IgD-negative memory B cell (primary cell): ENCODE results near the gene QRICH1. TPM values are rescaled to one million over a fixed set of nuclear protein-coding genes. Genes with fewer than 3 reads are reported as not detected.

Experiments
- H3K27ac Mint-ChIP-seq, 3 donors: one replicate each; pipeline ENCODE4 v1.8.0; 2020 to 2022; ENCODE audit warnings: mild to moderate bottlenecking in 3 of 3, mixed read lengths in 3 of 3, moderate library complexity in 1 of 3
- H3K27me3 Mint-ChIP-seq: one replicate; pipeline ENCODE4 v1.8.0; 2021; ENCODE audit warnings: mixed read lengths
- H3K36me3 Mint-ChIP-seq: one replicate; pipeline ENCODE4 v1.8.0; 2020; ENCODE audit warnings: mild to moderate bottlenecking, mixed read lengths
- H3K4me1 Mint-ChIP-seq, 3 donors: one replicate each; pipeline ENCODE4 v1.8.0; 2020 to 2022; ENCODE audit warnings: mixed read lengths in 3 of 3, mild to moderate bottlenecking in 1 of 3
- H3K4me3 Mint-ChIP-seq, 4 donors: one replicate each; pipeline ENCODE4 v1.8.0; 2020 to 2022; ENCODE audit warnings: mild to moderate bottlenecking in 4 of 4, mixed read lengths in 4 of 4, moderate library complexity in 3 of 4
- H3K9me3 Mint-ChIP-seq, 3 donors: one replicate each; pipeline ENCODE4 v1.8.0; 2020 to 2021; ENCODE audit warnings: mixed read lengths in 3 of 3, mild to moderate bottlenecking in 1 of 3
- polyA plus RNA-seq: library from polyadenylated mRNA; unstranded; fragments of 300-500 nt; fragmentation: Illumina TruSeq; gene quantifications from one replicate; pipeline ENCODE4 v1.2.3, GENCODE V29; 2021

Gene QRICH1
- polyA plus RNA-seq, 1 donor from 2014 or later: 23.6 TPM

DNA sequence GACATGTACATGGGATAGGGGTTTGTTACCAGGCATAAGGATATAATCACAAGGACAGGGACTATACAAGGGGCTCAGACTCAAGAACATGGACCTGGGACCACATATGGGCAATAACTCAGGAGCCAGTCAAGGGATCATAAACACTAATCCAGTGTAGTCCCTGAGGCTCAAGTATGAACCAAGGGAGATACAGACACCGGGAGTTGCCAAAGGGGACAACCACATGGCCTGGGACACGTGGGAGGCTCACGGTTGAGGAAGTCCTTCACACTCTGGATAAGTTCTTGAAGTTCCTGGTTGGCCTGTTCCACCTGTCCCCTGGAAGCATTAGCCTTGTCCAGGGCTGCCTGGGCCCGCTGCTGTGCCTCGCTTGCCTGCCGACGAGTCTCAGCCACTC is 28.6 kb upstream of the QRICH1 start:
- H3K9me3 Mint-ChIP-seq: no peaks in the 10 kb centered on the region
- peaks cover 0 to 6% (median 5%) of the 10 kb centered on the region in 3 donors for H3K4me1 Mint-ChIP-seq
- no peaks in the 10 kb centered on the region for H3K27me3 Mint-ChIP-seq
- peaks cover 1% of the 10 kb centered on the region for H3K36me3 Mint-ChIP-seq
- peak overlapping the region in 2 of 4 donors; percentile 85 to 91 for H3K4me3 Mint-ChIP-seq
- peak overlapping the region in 2 of 3 donors; percentile 79 to 95 for H3K27ac Mint-ChIP-seq

DNA sequence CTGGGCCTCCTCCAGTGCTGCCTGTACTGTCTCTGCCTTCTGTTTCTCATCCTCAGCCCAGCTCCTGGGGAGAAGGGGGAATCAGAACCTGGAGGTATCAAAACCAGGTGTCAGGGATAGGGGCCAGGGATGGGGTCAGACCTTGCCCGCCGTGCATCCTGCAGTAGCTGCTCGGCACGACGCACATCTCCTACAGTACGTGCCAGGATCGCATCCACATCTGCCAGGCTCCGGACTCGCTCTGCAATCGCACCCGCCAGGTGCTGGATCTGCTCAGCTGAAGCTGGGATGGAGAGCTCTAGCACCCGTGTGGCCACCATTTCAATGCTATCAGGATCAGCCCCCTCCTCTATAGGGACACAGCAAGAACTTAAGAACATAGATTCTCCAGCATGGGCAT is 28.2 kb upstream of the QRICH1 start:
- Mint-ChIP-seq H3K9me3 (no peaks in the 10 kb centered on the region), H3K4me3 (peak overlapping the region in 3 of 4 donors; percentile 34 to 91 (median 85)), H3K27ac (peak overlapping the region; percentile 14 to 95 (median 79)), H3K4me1 (peaks cover 0 to 6% (median 5%) of the 10 kb centered on the region in 3 donors), H3K27me3 (no peaks in the 10 kb centered on the region), H3K36me3 (peaks cover 1% of the 10 kb centered on the region)

DNA sequence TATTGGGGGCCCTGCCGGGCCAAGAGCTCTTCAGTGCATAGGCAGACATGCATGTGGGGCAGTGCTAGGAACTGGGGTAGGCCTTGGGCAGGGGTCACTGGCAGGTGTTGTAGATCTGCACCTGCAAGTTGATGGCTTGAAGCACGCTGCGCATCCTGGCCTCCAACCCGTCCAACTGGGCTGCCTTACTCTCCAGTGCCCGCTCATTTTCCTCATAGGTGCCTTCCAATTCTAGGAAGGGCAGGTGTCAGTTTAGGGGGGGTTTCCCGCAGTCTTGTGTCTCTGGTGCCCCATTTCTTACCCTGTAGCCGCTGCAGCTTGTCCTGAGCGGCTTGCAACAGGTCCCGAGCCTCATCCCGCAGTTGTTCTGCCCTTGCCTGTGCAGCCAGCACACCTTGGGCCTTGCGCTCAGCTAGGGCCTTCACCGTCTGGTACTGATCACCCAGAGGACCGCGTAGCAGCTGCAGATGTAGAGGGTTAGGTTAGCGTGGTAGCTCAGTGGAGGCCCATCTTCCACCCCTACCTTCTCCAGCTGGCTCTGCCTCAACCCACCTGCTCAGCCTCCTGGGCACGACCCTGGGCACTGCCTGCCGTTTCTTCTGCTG is 27.4 kb upstream of the QRICH1 start:
- peak overlapping the region; percentile 84 to 95 (median 91) for H3K4me3 Mint-ChIP-seq
- peaks cover 0 to 6% (median 5%) of the 10 kb centered on the region in 3 donors for H3K4me1 Mint-ChIP-seq
- no peaks in the 10 kb centered on the region for H3K27me3 Mint-ChIP-seq
- no peaks in the 10 kb centered on the region for H3K9me3 Mint-ChIP-seq
- peak overlapping the region; percentile 79 to 95 (median 94) for H3K27ac Mint-ChIP-seq
- peaks cover 4% of the 10 kb centered on the region for H3K36me3 Mint-ChIP-seq

DNA sequence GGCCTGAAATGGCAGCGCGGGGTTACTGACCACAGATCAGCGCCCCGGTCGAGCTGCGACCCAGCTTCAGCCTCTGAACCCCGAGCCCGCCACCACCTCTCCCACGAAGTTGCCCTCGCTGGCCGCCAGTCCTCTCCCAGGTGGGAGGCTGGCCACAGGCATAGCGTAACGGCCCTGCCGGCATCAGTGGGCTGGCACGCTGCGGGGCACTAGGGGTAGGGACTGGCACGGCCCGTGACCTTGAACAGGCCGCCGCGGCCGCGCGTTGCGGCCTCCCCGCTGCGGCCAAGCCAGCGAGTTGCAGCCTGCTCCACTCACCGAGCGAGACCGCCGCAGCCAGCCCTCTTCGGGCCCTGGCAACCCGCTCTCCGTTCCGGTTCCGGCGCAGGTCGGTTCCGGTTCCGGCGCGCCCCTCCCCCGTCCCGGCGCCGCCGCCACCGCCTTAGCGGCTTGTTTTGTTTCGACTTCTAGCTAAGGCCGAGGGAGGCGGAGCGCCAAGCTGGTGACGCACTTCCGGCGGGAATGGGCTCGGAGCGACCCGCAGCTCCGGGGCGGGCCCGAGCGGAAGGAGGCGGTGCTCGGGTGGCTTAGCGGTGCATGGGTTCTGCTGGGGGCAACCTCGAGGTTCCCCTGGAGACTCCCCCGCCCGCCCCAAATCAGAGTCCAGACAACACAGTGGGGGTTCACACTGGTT is 26.7 kb upstream of the QRICH1 start, which contains the start of gene USP19:
Gene USP19 (minus strand): TSS at position 386 of the 694 bp plus-strand sequence. CDS start 1,678 bp downstream, outside the sequence.
- H3K4me1 Mint-ChIP-seq: peaks cover 0 to 6% (median 5%) of the 10 kb centered on the region in 3 donors
- H3K36me3 Mint-ChIP-seq: peaks cover 4% of the 10 kb centered on the region
- peak within 1 kb of the TSS; percentile 79 to 95 (median 94) for H3K27ac Mint-ChIP-seq
- no peaks in the 10 kb centered on the region for H3K9me3 Mint-ChIP-seq
- H3K27me3 Mint-ChIP-seq: no peaks in the 10 kb centered on the region
- H3K4me3 Mint-ChIP-seq: peak within 1 kb of the TSS; percentile 84 to 95 (median 91)

DNA sequence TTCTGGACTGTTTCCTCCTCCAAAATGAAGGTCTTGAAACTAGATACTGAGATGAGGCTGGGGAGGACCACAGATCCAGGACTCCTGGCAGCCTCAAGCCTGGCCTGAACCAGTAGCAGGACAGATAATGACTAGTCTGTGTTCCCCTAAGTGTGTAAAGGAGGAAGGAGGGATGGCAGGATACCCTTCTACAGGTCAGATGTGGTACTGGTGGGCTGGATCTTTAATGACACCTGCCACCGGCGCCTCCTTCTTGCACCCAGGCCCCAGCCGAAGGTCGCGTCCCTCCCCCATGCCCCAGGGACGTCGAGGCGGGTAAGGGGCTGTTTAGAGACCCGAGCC is 26.2 kb upstream of the QRICH1 start:
- peaks cover 4% of the 10 kb centered on the region for H3K36me3 Mint-ChIP-seq

DNA sequence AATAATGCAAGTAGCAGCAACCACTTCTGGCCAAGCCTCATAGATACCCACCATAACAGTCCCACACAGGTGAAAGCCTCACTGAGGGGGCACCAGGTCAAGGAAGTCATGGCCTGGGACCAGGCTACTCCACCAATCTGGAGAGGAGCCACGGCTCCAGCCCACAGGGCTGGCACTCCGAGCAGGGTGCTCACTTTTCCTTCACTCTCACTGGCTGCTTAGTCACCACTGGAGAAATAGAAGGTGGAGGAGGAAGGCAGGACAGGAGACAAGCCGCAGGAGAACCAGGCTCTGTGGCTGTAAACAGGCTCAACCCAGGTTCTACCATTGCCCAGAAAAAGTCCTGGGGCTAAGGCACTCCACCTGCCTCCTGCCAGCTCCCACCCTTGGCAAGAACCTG is 25.6 kb upstream of the QRICH1 start:
- H3K36me3 Mint-ChIP-seq: peaks cover 3% of the 10 kb centered on the region
- no peaks in the 10 kb centered on the region for H3K9me3 Mint-ChIP-seq
- H3K4me3 Mint-ChIP-seq: peak overlapping the region; percentile 84 to 95 (median 91)
- peaks cover 0 to 5% (median 5%) of the 10 kb centered on the region in 3 donors for H3K4me1 Mint-ChIP-seq
- H3K27ac Mint-ChIP-seq: no peak overlapping the region
- H3K27me3 Mint-ChIP-seq: no peaks in the 10 kb centered on the region

More for the DNA sequence above, 26.2 kb upstream of the QRICH1 start:
- Mint-ChIP-seq H3K4me1 (peaks cover 0 to 6% (median 5%) of the 10 kb centered on the region in 3 donors), H3K4me3 (peak overlapping the region; percentile 84 to 95 (median 91)), H3K9me3 (no peaks in the 10 kb centered on the region), H3K27me3 (no peaks in the 10 kb centered on the region), H3K27ac (peak overlapping the region; percentile 79 to 95 (median 94))

DNA sequence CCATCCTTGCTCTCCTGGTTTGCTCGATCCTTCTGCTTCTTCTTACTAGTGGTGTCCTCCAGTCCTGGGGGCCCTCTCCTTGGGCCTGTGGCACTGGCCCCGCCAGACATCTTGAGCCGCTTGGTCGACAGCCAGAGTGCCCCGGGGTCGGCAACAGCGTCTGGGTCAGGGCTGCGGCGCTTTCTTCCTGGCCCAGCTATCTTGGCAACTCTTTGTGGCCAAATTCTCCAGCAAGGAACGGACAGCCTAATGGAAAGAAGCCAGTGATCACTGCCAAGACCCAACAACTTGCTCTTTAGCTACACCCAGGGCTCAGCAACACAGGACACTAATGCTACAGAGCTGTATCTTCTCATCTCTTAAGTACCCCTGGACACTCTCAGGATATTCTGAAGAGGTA is 25.2 kb upstream of the QRICH1 start:
- Mint-ChIP-seq H3K4me1 (peaks cover 0 to 5% (median 5%) of the 10 kb centered on the region in 3 donors), H3K9me3 (no peaks in the 10 kb centered on the region), H3K27me3 (no peaks in the 10 kb centered on the region), H3K4me3 (peak overlapping the region in 3 of 4 donors; percentile 50 to 95 (median 78)), H3K27ac (peak overlapping the region in 1 of 3 donors; percentile 9), H3K36me3 (peaks cover 3% of the 10 kb centered on the region)

DNA sequence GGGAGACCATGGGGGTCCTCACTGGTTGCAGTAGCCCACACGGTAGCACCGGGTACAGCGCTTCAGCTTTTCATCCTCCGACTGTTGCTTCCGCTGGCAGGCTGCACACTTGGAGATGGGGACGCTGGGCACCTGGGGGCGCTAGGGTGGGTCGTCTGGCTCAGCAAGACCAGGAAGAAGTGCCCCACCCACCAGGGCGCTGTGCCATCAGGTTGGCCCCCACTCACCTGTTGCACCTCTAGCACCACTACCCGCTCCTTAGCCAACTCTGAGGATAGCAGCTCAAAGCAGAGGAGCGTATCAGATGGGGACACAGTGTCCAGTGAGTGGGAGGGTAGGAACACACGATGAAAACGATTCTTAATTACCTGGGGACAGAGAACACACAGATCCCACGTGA is 18.4 kb upstream of the QRICH1 start:
- no peak overlapping the region for H3K4me3 Mint-ChIP-seq
- H3K27ac Mint-ChIP-seq: no peak overlapping the region
- no peaks in the 10 kb centered on the region for H3K27me3 Mint-ChIP-seq
- H3K36me3 Mint-ChIP-seq: peaks cover 6% of the 10 kb centered on the region
- H3K4me1 Mint-ChIP-seq: no peaks in the 10 kb centered on the region
- no peaks in the 10 kb centered on the region for H3K9me3 Mint-ChIP-seq

DNA sequence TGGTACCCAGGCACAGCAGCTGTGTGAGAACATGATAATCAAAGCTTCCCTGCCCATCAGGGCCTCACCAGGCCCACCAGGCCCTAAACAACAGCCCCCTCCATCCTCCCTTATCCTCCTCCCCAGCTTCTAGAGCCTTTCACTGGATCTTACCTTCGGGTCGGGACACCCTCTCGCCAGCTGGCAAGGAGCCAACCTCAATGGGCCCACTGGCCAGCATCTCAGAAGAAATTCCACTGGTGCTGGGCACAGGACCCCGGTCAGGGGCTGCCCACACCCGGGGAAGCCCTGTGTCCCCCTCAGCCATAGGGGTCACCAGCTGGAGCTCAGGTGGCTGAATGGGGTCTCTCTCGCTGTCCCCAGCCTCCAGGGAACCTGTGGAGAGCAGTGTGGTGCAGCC is 17.5 kb upstream of the QRICH1 start:
- Mint-ChIP-seq H3K4me1 (no peaks in the 10 kb centered on the region), H3K9me3 (no peaks in the 10 kb centered on the region), H3K27ac (peak overlapping the region in 1 of 3 donors; percentile 53), H3K27me3 (no peaks in the 10 kb centered on the region), H3K4me3 (peak overlapping the region in 1 of 4 donors; percentile 3), H3K36me3 (peaks cover 4% of the 10 kb centered on the region)

DNA sequence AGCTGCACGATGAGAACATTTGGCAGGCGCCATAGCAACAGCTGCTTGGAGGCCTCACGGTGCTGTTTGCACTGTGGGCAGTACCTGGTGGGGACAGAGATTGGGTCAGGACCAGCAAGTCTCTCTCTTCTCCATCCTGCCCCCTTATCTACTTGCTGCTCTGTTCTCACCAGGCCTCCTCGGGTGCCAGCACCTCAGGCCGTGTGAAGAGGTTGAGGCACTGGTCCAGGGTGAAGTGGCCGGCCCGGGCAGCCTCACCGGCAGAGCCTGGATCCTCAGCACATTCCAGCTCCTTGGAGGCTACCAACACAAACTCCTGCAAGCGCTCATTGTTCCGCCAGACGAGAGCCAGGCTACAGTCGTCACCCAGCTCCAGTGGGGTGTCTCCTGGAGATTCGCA is 16.9 kb upstream of the QRICH1 start:
- H3K27ac Mint-ChIP-seq: no peak overlapping the region
- H3K36me3 Mint-ChIP-seq: peaks cover 4% of the 10 kb centered on the region
- no peaks in the 10 kb centered on the region for H3K27me3 Mint-ChIP-seq
- H3K4me3 Mint-ChIP-seq: no peak overlapping the region
- peaks cover 0 to under 1% (median under 1%) of the 10 kb centered on the region in 3 donors for H3K4me1 Mint-ChIP-seq
- no peaks in the 10 kb centered on the region for H3K9me3 Mint-ChIP-seq

DNA sequence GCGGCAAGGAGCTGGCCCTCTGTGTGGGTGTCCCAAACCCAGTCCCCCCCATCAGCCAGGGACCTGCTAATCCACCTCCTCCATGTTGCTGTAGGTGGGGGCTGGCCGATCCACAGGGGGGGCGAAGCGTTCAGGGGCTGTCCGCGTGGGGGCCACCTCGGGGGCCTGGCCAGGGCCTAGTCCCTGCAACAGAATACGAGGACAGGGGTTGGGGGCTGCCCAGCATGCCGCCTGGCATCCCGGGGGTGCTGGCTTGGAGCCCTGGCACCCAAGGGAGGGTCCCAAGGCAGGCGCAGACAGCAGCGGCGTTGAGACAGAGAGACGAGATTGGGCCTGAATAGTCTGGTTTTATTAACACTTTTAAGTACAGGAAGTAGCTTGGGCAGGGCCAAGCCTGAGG is 14.5 kb upstream of the QRICH1 start:
- H3K4me3 Mint-ChIP-seq: no peak overlapping the region
- H3K36me3 Mint-ChIP-seq: peaks cover 7% of the 10 kb centered on the region
- no peaks in the 10 kb centered on the region for H3K9me3 Mint-ChIP-seq
- no peak overlapping the region for H3K27ac Mint-ChIP-seq
- peaks cover 9 to 18% (median 10%) of the 10 kb centered on the region in 3 donors for H3K4me1 Mint-ChIP-seq
- H3K27me3 Mint-ChIP-seq: no peaks in the 10 kb centered on the region

DNA sequence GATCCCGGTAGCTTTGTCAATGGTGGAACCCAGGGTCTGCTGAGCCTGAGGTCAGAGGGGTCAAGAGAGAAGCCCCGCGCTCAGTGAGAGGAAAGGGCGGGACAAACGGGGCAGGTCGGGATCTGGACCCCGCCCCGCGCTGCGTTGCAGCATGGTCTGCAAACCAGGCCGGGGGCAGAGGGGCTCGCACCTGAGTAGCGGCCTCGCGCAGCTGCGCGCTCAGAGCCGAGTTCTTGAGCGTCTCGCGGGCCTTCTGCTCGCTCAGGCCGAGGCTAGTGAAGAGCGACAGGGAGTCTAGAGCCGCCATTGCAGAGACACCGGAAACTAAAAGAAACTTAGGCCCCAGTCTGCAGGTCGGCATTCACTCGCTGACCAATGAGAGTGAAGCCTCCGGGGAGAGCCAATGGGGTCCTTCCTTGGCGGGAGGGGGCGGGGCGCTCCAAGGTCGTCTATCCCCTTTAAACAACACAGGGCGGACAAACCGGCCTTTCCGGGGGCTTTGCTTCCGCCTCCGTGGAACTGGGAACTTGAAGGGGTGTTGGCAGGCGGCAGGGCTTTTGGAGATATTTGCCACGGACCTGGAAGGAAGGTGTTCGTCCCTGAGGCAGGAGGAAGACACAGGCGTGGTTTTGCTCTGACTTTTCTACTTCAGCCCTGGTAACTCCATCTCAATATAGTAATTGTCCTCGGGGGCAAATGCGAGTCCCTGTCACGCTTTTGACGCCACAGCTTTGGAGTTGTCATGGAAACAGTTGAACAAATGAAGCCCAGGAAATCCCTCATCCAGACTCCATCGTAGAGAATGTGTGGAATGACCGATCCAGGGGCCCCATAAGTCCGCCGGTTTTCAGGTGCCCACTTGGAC is 10.8 kb upstream of the QRICH1 start, which contains the start of gene QARS1:
Gene QARS1 (minus strand): TSS at position 331 of the 865 bp plus-strand sequence. CDS start 24 bp downstream, at position 307.
- peak within 1 kb of the TSS; percentile 97 to 100 (median 98) for H3K4me3 Mint-ChIP-seq
- peak within 1 kb of the TSS; percentile 93 to 100 (median 98) for H3K27ac Mint-ChIP-seq
- H3K27me3 Mint-ChIP-seq: no peaks in the 10 kb centered on the region
- no peaks in the 10 kb centered on the region for H3K9me3 Mint-ChIP-seq
- peaks cover 10 to 20% (median 13%) of the 10 kb centered on the region in 3 donors for H3K4me1 Mint-ChIP-seq
- H3K36me3 Mint-ChIP-seq: peaks cover 14% of the 10 kb centered on the region

DNA sequence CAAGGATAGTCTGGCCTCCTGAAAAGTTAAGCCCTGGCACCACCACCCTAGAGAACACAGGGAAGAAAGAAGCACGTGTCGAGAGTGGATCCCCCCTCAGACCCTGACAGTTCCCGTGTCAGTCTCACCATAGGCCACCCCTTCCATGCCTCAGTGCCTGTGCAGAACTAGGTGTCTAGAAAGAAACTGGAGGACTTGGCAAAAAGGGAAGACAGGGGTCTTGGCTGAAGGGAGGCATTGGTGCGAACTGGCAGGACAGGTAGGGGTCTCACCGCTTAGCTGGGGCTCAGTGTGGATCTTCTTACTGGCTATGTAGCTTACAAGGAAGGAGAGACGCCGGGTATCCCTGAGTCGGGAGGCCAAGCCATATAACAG is 10.2 kb upstream of the QRICH1 start:
- Mint-ChIP-seq H3K4me1 (peaks cover 10 to 20% (median 13%) of the 10 kb centered on the region in 3 donors), H3K27ac (peak overlapping the region; percentile 93 to 100 (median 98)), H3K36me3 (peaks cover 12% of the 10 kb centered on the region), H3K27me3 (no peaks in the 10 kb centered on the region), H3K4me3 (peak overlapping the region; percentile 97 to 100 (median 98)), H3K9me3 (no peaks in the 10 kb centered on the region)

DNA sequence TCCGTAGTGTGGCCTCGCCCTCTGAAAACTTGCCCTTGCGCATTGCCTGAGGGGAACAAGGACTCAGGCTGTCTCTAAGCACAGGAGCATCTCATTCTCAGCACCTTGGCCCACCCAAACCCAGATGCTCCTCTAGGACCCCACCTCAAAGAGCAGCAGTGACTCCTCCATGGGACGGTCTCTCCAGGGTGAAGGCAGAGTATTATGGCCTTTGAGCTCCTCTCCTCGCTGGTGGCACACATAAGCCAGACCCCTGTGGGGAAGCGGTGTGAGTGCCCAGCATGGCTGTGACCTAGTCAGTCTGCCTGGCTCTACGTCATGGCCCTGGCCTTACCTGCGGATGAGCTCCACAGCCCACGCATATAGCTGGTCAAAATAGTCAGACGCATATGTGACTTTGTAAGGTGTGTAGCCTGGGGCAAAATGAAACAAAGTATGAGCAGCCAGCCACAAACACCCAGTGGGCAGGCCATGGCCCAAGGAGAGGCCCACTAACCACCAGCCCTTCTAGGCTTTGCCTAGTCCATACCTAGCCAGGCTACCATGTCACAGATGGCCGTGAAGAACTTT is 6.3 kb upstream of the QRICH1 start:
- Mint-ChIP-seq H3K36me3 (peaks cover 11% of the 10 kb centered on the region), H3K27ac (peak overlapping the region in 1 of 3 donors; percentile 40), H3K4me1 (peaks cover 9 to 17% (median 10%) of the 10 kb centered on the region in 3 donors), H3K4me3 (peak overlapping the region in 1 of 4 donors; percentile 39), H3K9me3 (no peaks in the 10 kb centered on the region), H3K27me3 (no peaks in the 10 kb centered on the region)
